H1 (cell line): ENCODE data around the gene MTM1. TPM values are rescaled to one million over a fixed set of nuclear protein-coding genes. Genes with fewer than 3 reads are reported as not detected.

ENCODE experiments used
- CTCF ChIA-PET: fragments of 300-600 bp; sonication (Branson Sonifier 250); formaldehyde crosslinking; loops from one replicate; lab custom pipeline; 2021; ENCODE audit not compliant: partially characterized antibody; lab: Charles Lee
- POLR2A ChIA-PET: fragments of 300-600 bp; sonication (Branson Sonifier 250); formaldehyde crosslinking; loops from one replicate; lab custom pipeline; 2021; ENCODE audit warnings: inconsistent platforms; ENCODE audit not compliant: partially characterized antibody; lab: Charles Lee
- DNase-seq, 2 experiments: peaks; one replicate each; pipeline versions ENCODE4 v3.0.0 to v3.0.0-alpha.2; 2010 to 2022; ENCODE audit warnings: low spot score in 2 of 2, low read depth in 1 of 2, mixed read lengths in 1 of 2
- FAIRE-seq: peaks from 2 replicates; lab custom pipeline; 2011; peaks lifted over from hg19 to GRCh38; lab: Jason Lieb, UNC
- H2AFZ ChIP-seq: 2 replicates; pipeline ENCODE4 v1.8.1; 2012; ENCODE audit warnings: low read length, inconsistent platforms
- H2AK5ac ChIP-seq: 2 replicates; pipeline ENCODE4 v1.6.1; 2013; ENCODE audit warnings: low read depth, low read length
- H2BK120ac ChIP-seq: replicated peaks from 2 replicates; pipeline ENCODE3; 2013; ENCODE audit warnings: low read depth, low read length, inconsistent platforms
- H2BK12ac ChIP-seq: 2 replicates; pipeline ENCODE4 v1.6.1; 2013; ENCODE audit warnings: low read depth, low read length
- H2BK15ac ChIP-seq: 2 replicates; pipeline ENCODE4 v1.6.1; 2013; ENCODE audit warnings: low read length
- H2BK20ac ChIP-seq: 2 replicates; pipeline ENCODE4 v1.6.1; 2013; ENCODE audit warnings: low read length
- H2BK5ac ChIP-seq: 2 replicates; pipeline ENCODE4 v1.6.1; 2013; ENCODE audit warnings: low read depth, low read length
- H3K14ac ChIP-seq: 2 replicates; pipeline ENCODE4 v1.6.1; 2013; ENCODE audit warnings: inconsistent platforms; ENCODE audit not compliant: insufficient read length
- H3K18ac ChIP-seq: 2 replicates; pipeline ENCODE4 v1.6.1; 2013; ENCODE audit warnings: low read length; ENCODE audit errors: extremely low read depth
- H3K23ac ChIP-seq: 2 replicates; pipeline ENCODE4 v1.6.1; 2013; ENCODE audit warnings: inconsistent platforms; ENCODE audit not compliant: insufficient read length
- H3K23me2 ChIP-seq: 2 replicates; pipeline ENCODE4 v1.6.1; 2013; ENCODE audit warnings: low read depth, low read length
- H3K27ac ChIP-seq: 2 replicates; pipeline ENCODE4 v1.6.1; 2011; ENCODE audit warnings: low read depth, low read length, inconsistent platforms
- H3K27me3 ChIP-seq, 4 experiments: replicated peaks in 1 of 4; 1 replicate in 1 of 4; 2 replicates in 3 of 4; pipeline versions ENCODE4 v1.6.1 to v1.8.1; 2011 to 2013; ENCODE audit warnings: low read length in 3 of 4, mild to moderate bottlenecking in 3 of 4, inconsistent platforms in 2 of 4, mixed read lengths in 2 of 4, moderate library complexity in 1 of 4; ENCODE audit not compliant: control insufficient read depth in 3 of 4, insufficient read depth in 3 of 4; ENCODE audit errors: extremely low read depth in 1 of 4
- H3K36me3 ChIP-seq, 4 experiments: 2 replicates each; pipeline versions ENCODE4 v1.6.1 to v1.8.1; 2011 to 2013; ENCODE audit warnings: mild to moderate bottlenecking in 4 of 4, low read length in 3 of 4, moderate library complexity in 2 of 4, control low read depth in 1 of 4, inconsistent platforms in 1 of 4; ENCODE audit not compliant: insufficient read depth in 4 of 4, control insufficient read depth in 2 of 4
- H3K4ac ChIP-seq: replicated peaks from 2 replicates; pipeline ENCODE3; 2013; ENCODE audit warnings: low read length, low read depth, mixed read lengths, inconsistent platforms; ENCODE audit not compliant: insufficient read length
- H3K4me1 ChIP-seq, 4 experiments: replicated peaks in 1 of 4; 1 replicate in 1 of 4; 2 replicates in 3 of 4; pipeline versions ENCODE4 v1.6.1 to v1.8.1; 2011 to 2013; ENCODE audit warnings: low read length in 3 of 4, inconsistent platforms in 2 of 4, mixed read lengths in 1 of 4; ENCODE audit not compliant: insufficient read depth in 4 of 4, control insufficient read depth in 3 of 4
- H3K4me2 ChIP-seq, 2 experiments: 2 replicates each; pipeline versions ENCODE4 v1.6.1 to v1.8.1; 2011 to 2013; ENCODE audit warnings: low read depth in 2 of 2, low read length in 2 of 2, control low read depth in 1 of 2, inconsistent platforms in 1 of 2, mild to moderate bottlenecking in 1 of 2; ENCODE audit not compliant: insufficient read depth in 1 of 2
- H3K4me3 ChIP-seq, 4 experiments: fragments of 200-600, 300-600 bp in 1 of 4; sonication (generic), shearing (Covaris generic), sonication (Bioruptor Twin) in 1 of 4; 2 replicates each; pipeline versions ENCODE4 v1.5.1 to v1.8.1; 2011 to 2016; ENCODE audit warnings: low read length in 4 of 4, low read depth in 3 of 4, control low read depth in 2 of 4, inconsistent platforms in 2 of 4, mild to moderate bottlenecking in 2 of 4, mixed read lengths in 1 of 4, moderate library complexity in 1 of 4; ENCODE audit not compliant: insufficient read depth in 2 of 4; ENCODE audit errors: extremely low read depth in 1 of 4
- H3K56ac ChIP-seq: replicated peaks from 2 replicates; pipeline ENCODE3; 2013; ENCODE audit warnings: low read depth, mild to moderate bottlenecking, mixed read lengths, low read length, inconsistent platforms; ENCODE audit not compliant: insufficient read length
- H3K79me1 ChIP-seq: 2 replicates; pipeline ENCODE4 v1.6.1; 2013; ENCODE audit warnings: low read depth, low read length, control low read depth
- H3K79me2 ChIP-seq, 2 experiments: 2 replicates each; pipeline versions ENCODE4 v1.6.1 to v1.8.1; 2012 to 2013; ENCODE audit warnings: low read length in 2 of 2, mild to moderate bottlenecking in 2 of 2, inconsistent platforms in 1 of 2; ENCODE audit not compliant: insufficient read depth in 2 of 2, control insufficient read depth in 1 of 2
- H3K9ac ChIP-seq, 4 experiments: replicated peaks in 1 of 4; 1 replicate in 1 of 4; 2 replicates in 3 of 4; pipeline versions ENCODE4 v1.6.1 to v1.8.1; 2011 to 2013; ENCODE audit warnings: low read depth in 3 of 4, low read length in 3 of 4, control low read depth in 2 of 4, mild to moderate bottlenecking in 2 of 4, moderate library complexity in 2 of 4, inconsistent platforms in 1 of 4; ENCODE audit errors: extremely low read depth in 1 of 4
- H3K9me3 ChIP-seq, 2 experiments: 2 replicates each; pipeline versions ENCODE4 v1.6.1 to v1.8.1; 2012 to 2013; ENCODE audit warnings: mild to moderate bottlenecking in 2 of 2, moderate library complexity in 2 of 2, control low read depth in 1 of 2, inconsistent platforms in 1 of 2, low read depth in 1 of 2, low read length in 1 of 2, mixed read lengths in 1 of 2; ENCODE audit not compliant: insufficient read depth in 2 of 2
- H4K20me1 ChIP-seq, 2 experiments: replicated peaks in 1 of 2; 2 replicates each; pipeline versions ENCODE3 to v1.8.1; 2011 to 2013; ENCODE audit warnings: inconsistent platforms in 2 of 2, low read length in 2 of 2, mild to moderate bottlenecking in 1 of 2; ENCODE audit not compliant: insufficient read depth in 2 of 2, control insufficient read depth in 1 of 2
- H4K5ac ChIP-seq: 2 replicates; pipeline ENCODE4 v1.6.1; 2013; ENCODE audit warnings: low read length, low read depth, mixed read lengths, inconsistent platforms; ENCODE audit not compliant: insufficient read length
- H4K8ac ChIP-seq: 2 replicates; pipeline ENCODE4 v1.8.0; 2013; ENCODE audit warnings: mild to moderate bottlenecking, moderate library complexity, low read length, inconsistent platforms; ENCODE audit not compliant: insufficient read depth; ENCODE audit errors: extremely low read depth
- H4K91ac ChIP-seq: replicated peaks from 2 replicates; pipeline ENCODE3; 2013; ENCODE audit warnings: low read length, mixed read lengths, inconsistent platforms; ENCODE audit not compliant: insufficient read length
- CBX8 ChIP-seq: fragments of 300-800, 300-1000 bp; sonication (generic); IDR thresholded peaks from 2 replicates; pipeline ENCODE4 v1.7.1; 2016; ENCODE audit warnings: low read depth, low read length, borderline replicate concordance
- CHD1 ChIP-seq: IDR thresholded peaks from 2 replicates; pipeline ENCODE4 v1.6.1; 2012; ENCODE audit warnings: low read depth, low read length, improper control_type of control experiment
- EGR1 ChIP-seq: IDR thresholded peaks from 2 replicates; pipeline ENCODE4 v1.6.1; 2011; ENCODE audit warnings: low read depth, low read length, borderline replicate concordance
- EZH2 ChIP-seq: fragments of 200-600 bp; sonication (generic); IDR thresholded peaks from 2 replicates; pipeline ENCODE4 v1.7.1; 2012; ENCODE audit warnings: low read depth, mild to moderate bottlenecking, moderate library complexity, low read length, inconsistent platforms; ENCODE audit not compliant: severe bottlenecking
- FOSL1 ChIP-seq: IDR thresholded peaks from 2 replicates; pipeline ENCODE4 v1.6.1; 2011; ENCODE audit warnings: mild to moderate bottlenecking, low read depth, low read length, moderate library complexity; ENCODE audit not compliant: insufficient read depth
- KDM5A ChIP-seq: fragments of 200-600 bp; IDR thresholded peaks from 2 replicates; pipeline ENCODE4 v1.7.1; 2012; ENCODE audit warnings: mild to moderate bottlenecking, low read length, inconsistent platforms, mixed read lengths
- NANOG ChIP-seq: IDR thresholded peaks from 2 replicates; pipeline ENCODE4 v1.6.1; 2011; ENCODE audit warnings: low read length, low read depth, mild to moderate bottlenecking, inconsistent platforms; ENCODE audit not compliant: insufficient read depth, poor library complexity, severe bottlenecking
- NRF1 ChIP-seq: IDR thresholded peaks from 2 replicates; pipeline ENCODE4 v1.6.1; 2011; ENCODE audit warnings: mild to moderate bottlenecking, low read depth, low read length, improper control_type of control experiment
- SIX5 ChIP-seq: IDR thresholded peaks from 2 replicates; pipeline ENCODE4 v1.6.1; 2011; ENCODE audit warnings: mild to moderate bottlenecking, low read depth, low read length
- SP1 ChIP-seq: IDR thresholded peaks from 2 replicates; pipeline ENCODE4 v1.6.1; 2011; ENCODE audit warnings: low read depth, low read length
- WGBS, 2 experiments: shearing (Covaris generic) in 1 of 2; methylation state at CpG; one replicate each; pipeline versions ENCODE4 v1.1.6 to v1.1.7; 2013 to 2015; ENCODE audit warnings: low lambda C conversion rate in 2 of 2, mixed read lengths in 2 of 2, inconsistent platforms in 1 of 2, low coverage in 1 of 2, missing lambda C conversion rate in 1 of 2; ENCODE audit not compliant: insufficient replicate concordance in 2 of 2, insufficient coverage in 1 of 2, insufficient read length in 1 of 2; ENCODE audit errors: extremely low coverage in 1 of 2, missing lambda C conversion rate in 1 of 2; 5-methylcytosine and 5-hydroxymethylcytosine counted together
- polyA plus RNA-seq, 7 experiments: library from polyadenylated mRNA; depleted of rRNA in 3 of 7; stranded (reverse) in 5 of 7; unstranded in 2 of 7; fragments of >200 nt in 5 of 7; fragments of 200-250 nt in 2 of 7; gene quantifications; 1 replicate in 5 of 7; 2 replicates in 1 of 7; 4 replicates in 1 of 7; pipeline versions ENCODE4 v1.2.1 to v1.2.3, GENCODE V29; 2011 to 2013; ENCODE audit warnings: missing spikeins in 2 of 7, mixed read lengths in 2 of 7
- total RNA-seq: library from RNA; stranded (reverse); fragmentation: NEBNext Ultra II Directional; extraction: Animal tissue kit (Norgen Biotek cat#: 25700); gene quantifications from 2 replicates; pipeline ENCODE4 v1.2.1, GENCODE V29; 2021
- TF ChIP-seq, protein P1 (sequence below), 3 experiments: IDR thresholded peaks; 1 replicate in 2 of 3; 2 replicates in 1 of 3; pipeline versions ENCODE4 v1.5.1 to v1.6.1; 2011; ENCODE audit warnings: low read length in 3 of 3, mild to moderate bottlenecking in 3 of 3, inconsistent platforms in 2 of 3, low read depth in 1 of 3, moderate library complexity in 1 of 3; ENCODE audit not compliant: insufficient read depth in 1 of 3; ENCODE audit errors: control extremely low read depth in 1 of 3

The MTM1 gene
- total and polyA plus RNA-seq, 2 of the 8 experiments (the other 6 are each of a cell fraction or from before 2014, with no cell fraction given): 2.3 to 8.4 TPM

DNA sequence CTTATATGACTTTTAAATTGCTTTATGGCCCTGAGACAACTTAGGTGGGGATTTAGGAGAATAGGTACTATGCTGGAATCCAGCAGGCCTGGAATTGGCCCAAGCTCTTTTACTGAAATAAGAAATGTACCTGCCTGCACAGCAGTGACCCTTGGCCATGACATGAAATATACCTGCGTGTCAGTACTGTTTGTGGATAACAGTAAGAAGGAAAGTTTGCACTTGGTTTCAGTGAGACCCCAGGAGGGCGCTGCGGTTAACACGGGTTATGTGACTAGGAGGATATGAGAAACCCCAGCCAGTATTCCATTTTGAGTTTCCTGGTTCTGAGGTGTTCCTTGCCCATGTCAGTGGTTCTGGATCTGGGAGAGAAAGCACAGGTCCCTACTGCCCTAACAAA, 5.3 kb downstream of the MTM1 start:
- Histone ChIP-seq H3K36me3 (no peaks in the 10 kb centered on the region; a peak in 1 of 8 replicates), H2BK12ac (no peak overlapping the region), H2BK15ac (no peak overlapping the region), H2BK5ac (no peak overlapping the region), H3K4ac (no peak overlapping the region), H3K79me2 (peaks cover 0 to 37% of the 10 kb centered on the region in 2 experiments; a peak in 2 of 4 replicates), H3K4me1 (peaks cover 0 to 14% (median 10%) of the 10 kb centered on the region in 4 experiments; a peak in 4 of 7 replicates), H3K18ac (no peak overlapping the region; the same call in 1 of the 2 replicates), H3K23ac (no peak overlapping the region), H2AK5ac (no peak overlapping the region), H3K9ac (no peak overlapping the region), H3K4me2 (peak overlapping the region in 1 of 2 experiments; percentile 35; a peak in 1 of 4 replicates), H4K8ac (no peak overlapping the region), H3K9me3 (0 out of 4 replicates have a peak, but pooled peaks cover 0 to 2% of the 10 kb centered on the region in 2 experiments), H3K27me3 (no peaks in the 10 kb centered on the region), H4K5ac (no peak overlapping the region), H3K14ac (no peak overlapping the region), H3K23me2 (no peaks in the 10 kb centered on the region), H3K4me3 (no peak overlapping the region), H4K20me1 (no peaks in the 10 kb centered on the region), H2BK20ac (no peak overlapping the region), H3K79me1 (no peaks in the 10 kb centered on the region; the same call in 1 of the 2 replicates), H2BK120ac (no peak overlapping the region), H3K27ac (no peak overlapping the region), H4K91ac (no peak overlapping the region), H2AFZ (no peak overlapping the region), H3K56ac (no peak overlapping the region)
- WGBS, 2 experiments: 42% methylated on average over 4 of the region's 4 CpGs; no CpG with 5 or more reads in 1 of the 2 experiments
- peak; percentile 83 for FAIRE-seq
- no peak for DNase-seq
- CTCF ChIA-PET: interaction anchor here (0.6 to 2.0 kb wide), 7 partner anchors 13 to 62 kb away, joined by 3 to 7 read pairs (median 3); no protein-coding TSS in a partner anchor
- POLR2A ChIA-PET: interaction anchor here (1.0 to 2.1 kb wide), 2 partner anchors 7 to 25 kb away, joined by 3 to 5 read pairs; no protein-coding TSS in a partner anchor
- no peak for TF ChIP-seq EZH2
- no peak for TF ChIP-seq EGR1
- TF ChIP-seq SP1: no peak
- TF ChIP-seq NANOG: no peak
- no peak for TF ChIP-seq CHD1
- no peak for TF ChIP-seq SIX5
- TF ChIP-seq NRF1: no peak
- TF ChIP-seq KDM5A: no peak
- TF ChIP-seq, protein P1, sequence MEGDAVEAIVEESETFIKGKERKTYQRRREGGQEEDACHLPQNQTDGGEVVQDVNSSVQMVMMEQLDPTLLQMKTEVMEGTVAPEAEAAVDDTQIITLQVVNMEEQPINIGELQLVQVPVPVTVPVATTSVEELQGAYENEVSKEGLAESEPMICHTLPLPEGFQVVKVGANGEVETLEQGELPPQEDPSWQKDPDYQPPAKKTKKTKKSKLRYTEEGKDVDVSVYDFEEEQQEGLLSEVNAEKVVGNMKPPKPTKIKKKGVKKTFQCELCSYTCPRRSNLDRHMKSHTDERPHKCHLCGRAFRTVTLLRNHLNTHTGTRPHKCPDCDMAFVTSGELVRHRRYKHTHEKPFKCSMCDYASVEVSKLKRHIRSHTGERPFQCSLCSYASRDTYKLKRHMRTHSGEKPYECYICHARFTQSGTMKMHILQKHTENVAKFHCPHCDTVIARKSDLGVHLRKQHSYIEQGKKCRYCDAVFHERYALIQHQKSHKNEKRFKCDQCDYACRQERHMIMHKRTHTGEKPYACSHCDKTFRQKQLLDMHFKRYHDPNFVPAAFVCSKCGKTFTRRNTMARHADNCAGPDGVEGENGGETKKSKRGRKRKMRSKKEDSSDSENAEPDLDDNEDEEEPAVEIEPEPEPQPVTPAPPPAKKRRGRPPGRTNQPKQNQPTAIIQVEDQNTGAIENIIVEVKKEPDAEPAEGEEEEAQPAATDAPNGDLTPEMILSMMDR (IDR thresholded peaks at IDR 0.05; ENCODE audit: control extremely low read depth in 1 of 3, insufficient read depth in 1 of 3, low read depth in 1 of 3, low read length in 3 of 3): no peak
- no peak for TF ChIP-seq CBX8
- no peak for TF ChIP-seq FOSL1
